ENCODE measurements around the gene KCNN1. TPM values are rescaled to one million over a fixed set of nuclear protein-coding genes. Genes with fewer than 3 reads are reported as not detected.
A peak's percentile ranks its signal among the peaks of the same experiment; 100 is the strongest.

Gene KCNN1
- total and polyA plus RNA-seq, 12 donors, result 0.16 to 2.5 (median 0.62) TPM; not detected in 2

DNA sequence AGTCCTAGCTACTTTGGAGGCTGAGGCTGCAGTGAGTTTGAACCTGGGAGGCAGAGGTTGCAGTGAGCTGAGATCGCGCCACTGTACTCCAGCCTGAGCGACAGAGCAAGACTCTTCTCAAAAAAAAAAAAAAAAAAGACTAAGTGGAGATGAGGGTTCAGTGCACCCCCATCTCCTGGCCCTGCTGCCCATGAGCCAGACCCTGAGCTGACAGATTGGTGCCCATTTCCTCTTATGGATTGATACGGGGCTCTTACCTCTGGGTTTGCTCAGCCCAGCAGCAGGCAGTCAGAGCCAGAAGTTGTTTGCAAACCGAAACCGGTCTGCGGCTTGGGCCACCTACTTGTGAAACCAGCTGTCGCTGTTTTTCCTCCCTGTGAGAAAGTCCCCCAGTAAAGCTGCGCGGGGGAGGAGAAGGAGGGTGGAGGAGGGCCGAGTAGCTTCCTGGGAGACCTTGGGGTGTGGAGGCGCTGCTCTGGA, 78.0 kb downstream of the KCNN1 start:
- Histone ChIP-seq H3K4me3 (peak overlapping the region in 2 of 4 donors; percentile 16 to 47), H3K9me3 (replicated peaks in 1 of 3) (no peaks in the 10 kb centered on the region), H3K27me3 (no peaks in the 10 kb centered on the region), H3K36me3 (replicated peaks in 1 of 2) (no peaks in the 10 kb centered on the region), H3K4me1 (replicated peaks in 1 of 2) (peaks cover 4 to 24% of the 10 kb centered on the region in 2 donors), H3K27ac (peak overlapping the region in 3 of 5 donors; percentile 47 to 76 (median 59))
- 10 to 15% (median 12%) methylated on average over 8 to 12 of the region's 12 CpGs for WGBS, 4 donors
- intact Hi-C loops (cut with DNase I), result no loop called here
- peak; percentile 55 to 86 (median 71) for DNase-seq
- TF ChIP-seq POLR2A (IDR thresholded peaks at IDR 0.05), result no peak
- TF ChIP-seq, protein P1, sequence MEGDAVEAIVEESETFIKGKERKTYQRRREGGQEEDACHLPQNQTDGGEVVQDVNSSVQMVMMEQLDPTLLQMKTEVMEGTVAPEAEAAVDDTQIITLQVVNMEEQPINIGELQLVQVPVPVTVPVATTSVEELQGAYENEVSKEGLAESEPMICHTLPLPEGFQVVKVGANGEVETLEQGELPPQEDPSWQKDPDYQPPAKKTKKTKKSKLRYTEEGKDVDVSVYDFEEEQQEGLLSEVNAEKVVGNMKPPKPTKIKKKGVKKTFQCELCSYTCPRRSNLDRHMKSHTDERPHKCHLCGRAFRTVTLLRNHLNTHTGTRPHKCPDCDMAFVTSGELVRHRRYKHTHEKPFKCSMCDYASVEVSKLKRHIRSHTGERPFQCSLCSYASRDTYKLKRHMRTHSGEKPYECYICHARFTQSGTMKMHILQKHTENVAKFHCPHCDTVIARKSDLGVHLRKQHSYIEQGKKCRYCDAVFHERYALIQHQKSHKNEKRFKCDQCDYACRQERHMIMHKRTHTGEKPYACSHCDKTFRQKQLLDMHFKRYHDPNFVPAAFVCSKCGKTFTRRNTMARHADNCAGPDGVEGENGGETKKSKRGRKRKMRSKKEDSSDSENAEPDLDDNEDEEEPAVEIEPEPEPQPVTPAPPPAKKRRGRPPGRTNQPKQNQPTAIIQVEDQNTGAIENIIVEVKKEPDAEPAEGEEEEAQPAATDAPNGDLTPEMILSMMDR (IDR thresholded peaks at IDR 0.05), result no peak

DNA sequence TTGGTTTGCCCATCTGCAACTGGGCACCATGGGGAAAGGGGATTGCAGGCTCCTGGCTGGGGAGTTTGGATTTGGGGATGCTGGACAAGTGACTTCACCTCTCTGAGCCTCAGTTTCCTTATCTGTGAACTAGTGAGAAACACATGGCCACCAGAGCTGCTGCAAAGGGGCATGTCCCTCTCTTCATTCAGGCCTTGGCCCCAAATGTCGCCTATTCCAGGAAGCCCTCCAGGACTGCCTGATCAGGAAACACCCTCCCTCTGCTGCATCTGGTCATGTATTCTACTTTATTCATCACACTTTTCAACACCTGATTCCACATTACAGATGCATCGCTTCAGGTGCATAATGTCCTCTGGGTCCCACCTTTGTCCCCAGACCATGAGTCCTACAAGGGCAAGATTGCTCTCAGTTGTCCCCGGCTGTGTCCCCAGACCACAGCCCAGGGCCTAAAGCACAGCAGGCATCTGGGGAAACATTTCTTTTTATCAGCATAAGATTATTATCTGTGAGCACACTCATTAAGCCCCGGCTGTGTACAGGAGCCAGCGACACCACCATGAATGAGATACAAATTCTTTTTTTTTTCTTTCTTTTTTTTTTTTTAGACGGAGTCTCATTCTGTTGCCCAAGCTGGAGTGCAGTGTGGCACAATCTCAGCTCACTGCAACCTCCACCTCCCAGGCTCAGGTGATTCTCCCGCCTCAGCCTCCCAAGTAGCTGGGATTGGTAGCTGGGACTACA, 78.6 kb downstream of the KCNN1 start:
- H3K27ac ChIP-seq, result peak overlapping the region in 3 of 5 donors; percentile 47 to 76 (median 59)
- H3K9me3 ChIP-seq (replicated peaks in 1 of 3), result no peaks in the 10 kb centered on the region
- no peak for TF ChIP-seq POLR2A (IDR thresholded peaks at IDR 0.05)
- TF ChIP-seq, protein P1 (IDR thresholded peaks at IDR 0.05), result no peak
- DNase-seq, result no peak
- H3K4me1 ChIP-seq (replicated peaks in 1 of 2), result peaks cover 4 to 24% of the 10 kb centered on the region in 2 donors
- H3K27me3 ChIP-seq, result no peaks in the 10 kb centered on the region
- intact Hi-C loops (cut with DNase I), result no loop called here
- no peaks in the 10 kb centered on the region for H3K36me3 ChIP-seq (replicated peaks in 1 of 2)
- H3K4me3 ChIP-seq, result peak overlapping the region in 2 of 4 donors; percentile 16 to 47
- 68 to 75% (median 70%) methylated on average over 6 to 7 of the region's 7 CpGs for WGBS, 4 donors

DNA sequence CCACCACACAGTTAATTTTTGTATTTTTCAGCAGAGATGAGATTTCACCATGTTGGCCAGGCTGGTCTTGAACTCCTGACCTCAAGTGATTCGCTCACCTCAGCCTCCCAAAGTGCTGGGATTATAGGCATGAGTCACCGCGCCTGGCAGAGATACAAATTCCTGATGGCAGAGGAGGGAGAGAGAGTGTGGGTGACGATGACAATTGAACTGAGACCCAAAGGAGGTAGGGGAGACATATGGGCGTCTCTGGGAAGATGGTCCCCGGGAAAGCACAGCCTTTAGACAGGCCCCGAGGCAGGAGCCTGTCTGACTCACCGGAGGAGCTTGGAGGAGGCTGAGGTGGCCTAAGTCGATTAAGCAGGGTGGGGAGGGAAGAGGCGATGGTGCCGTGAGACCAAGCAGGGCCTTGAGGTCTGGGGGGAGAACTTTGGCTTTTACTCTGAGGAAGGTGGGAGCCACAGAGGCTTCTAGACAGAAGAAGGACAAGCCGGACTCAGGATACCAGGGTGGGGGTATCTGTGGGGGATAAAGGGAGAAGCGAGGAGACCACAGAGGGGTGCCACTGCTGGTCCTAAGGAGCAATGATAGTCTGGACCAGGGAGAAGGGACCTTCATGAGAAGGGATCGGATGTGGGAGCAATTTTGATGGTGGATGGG, 79.3 kb downstream of the KCNN1 start:
- peak overlapping the region in 2 of 5 donors; percentile 45 to 76 for H3K27ac ChIP-seq
- 51 to 65% (median 64%) methylated on average over 14 of the region's 14 CpGs for WGBS, 4 donors
- no peaks in the 10 kb centered on the region for H3K27me3 ChIP-seq
- DNase-seq, result peak in 6 of 7 donors; percentile 55 to 77 (median 74)
- no peaks in the 10 kb centered on the region for H3K36me3 ChIP-seq (replicated peaks in 1 of 2)
- H3K4me1 ChIP-seq (replicated peaks in 1 of 2), result peaks cover 4 to 29% of the 10 kb centered on the region in 2 donors
- no peak for TF ChIP-seq POLR2A (IDR thresholded peaks at IDR 0.05)
- TF ChIP-seq, protein P1 (IDR thresholded peaks at IDR 0.05), result no peak
- intact Hi-C loops (cut with DNase I), result no loop called here
- H3K4me3 ChIP-seq, result no peak overlapping the region
- H3K9me3 ChIP-seq (replicated peaks in 1 of 3), result no peaks in the 10 kb centered on the region

GRCh38 chr19:18049385-18049784, 82.5 kb downstream of the KCNN1 start:
- H3K4me3 ChIP-seq, result no peak overlapping the region
- no peaks in the 10 kb centered on the region for H3K27me3 ChIP-seq
- TF ChIP-seq, protein P1 (IDR thresholded peaks at IDR 0.05), result no peak
- no peak for TF ChIP-seq POLR2A (IDR thresholded peaks at IDR 0.05)
- 41 to 68% (median 54%) methylated on average over 10 of the region's 10 CpGs for WGBS, 4 donors
- H3K9me3 ChIP-seq (replicated peaks in 1 of 3), result no peaks in the 10 kb centered on the region
- H3K36me3 ChIP-seq (replicated peaks in 1 of 2), result no peaks in the 10 kb centered on the region
- intact Hi-C loops (cut with DNase I), result no loop called here
- H3K4me1 ChIP-seq (replicated peaks in 1 of 2), result peaks cover 10 to 34% of the 10 kb centered on the region in 2 donors
- peak overlapping the region in 4 of 5 donors; percentile 32 to 87 (median 68) for H3K27ac ChIP-seq
- DNase-seq, result peak; percentile 75 to 92 (median 83)
